NCI-H2029 (cell line): ENCODE measurements around the gene CMPK1.

Source experiments
- DNase-seq: peaks from one replicate; lab custom pipeline; 2025; lab: John Stamatoyannopoulos, UW

The CMPK1 gene

GRCh38 chr1:47396671-47397196, 63.1 kb downstream of the CMPK1 start:
- DNase-seq = no peak

GRCh38 chr1:47399138-47399845, 65.7 kb downstream of the CMPK1 start:
- no peak for DNase-seq

- no peak for DNase-seq
These were observed 66.2 kb downstream of the CMPK1 start for GRCh38 chr1:47399846-47400155.

- no peak for DNase-seq
These were observed 68.2 kb downstream of the CMPK1 start for GRCh38 chr1:47401761-47402160.

- DNase-seq = no peak
These were observed 69.0 kb downstream of the CMPK1 start for GRCh38 chr1:47402591-47402990.

- DNase-seq = no peak
These were observed 69.8 kb downstream of the CMPK1 start for GRCh38 chr1:47403321-47403910.

GRCh38 chr1:47405697-47406096, 72.1 kb downstream of the CMPK1 start:
- no peak for DNase-seq

- no peak for DNase-seq
These were observed 73.4 kb downstream of the CMPK1 start for GRCh38 chr1:47406966-47407365.

- DNase-seq = no peak
These were observed 73.9 kb downstream of the CMPK1 start for GRCh38 chr1:47407481-47407880.

GRCh38 chr1:47409311-47410067, 75.9 kb downstream of the CMPK1 start:
- DNase-seq = no peak

- no peak for DNase-seq
These were observed 76.5 kb downstream of the CMPK1 start for GRCh38 chr1:47410068-47410455.

GRCh38 chr1:47411436-47411835, 77.8 kb downstream of the CMPK1 start:
- DNase-seq = no peak

GRCh38 chr1:47412437-47412836, 78.8 kb downstream of the CMPK1 start:
- DNase-seq = no peak

- DNase-seq = no peak
These were observed 82.2 kb downstream of the CMPK1 start, which contains the start of gene FOXE3 for GRCh38 chr1:47415728-47416318. Gene FOXE3, plus strand, starts transcription at chr1:47416285. Its CDS starts 31 bp downstream, at chr1:47416316.

- DNase-seq = peak; percentile 36
These were observed 83.0 kb downstream of the CMPK1 start for GRCh38 chr1:47416319-47417169.

GRCh38 chr1:47417170-47418044, 83.8 kb downstream of the CMPK1 start:
- DNase-seq = no peak

GRCh38 chr1:47418122-47418521, 84.5 kb downstream of the CMPK1 start:
- no peak for DNase-seq

GRCh38 chr1:47418681-47419325, 85.2 kb downstream of the CMPK1 start:
- DNase-seq = no peak

- no peak for DNase-seq
These were observed 87.0 kb downstream of the CMPK1 start for GRCh38 chr1:47420547-47420946.

- DNase-seq = no peak
These were observed 90.3 kb downstream of the CMPK1 start for GRCh38 chr1:47423872-47424271.
